MV-4-11 (cell line): Measurements from ENCODE around the gene CNN2.

ENCODE experiments used
- DNase-seq: peaks from one replicate; lab custom pipeline; 2025; lab: John Stamatoyannopoulos, UW

CNN2 gene

DNA sequence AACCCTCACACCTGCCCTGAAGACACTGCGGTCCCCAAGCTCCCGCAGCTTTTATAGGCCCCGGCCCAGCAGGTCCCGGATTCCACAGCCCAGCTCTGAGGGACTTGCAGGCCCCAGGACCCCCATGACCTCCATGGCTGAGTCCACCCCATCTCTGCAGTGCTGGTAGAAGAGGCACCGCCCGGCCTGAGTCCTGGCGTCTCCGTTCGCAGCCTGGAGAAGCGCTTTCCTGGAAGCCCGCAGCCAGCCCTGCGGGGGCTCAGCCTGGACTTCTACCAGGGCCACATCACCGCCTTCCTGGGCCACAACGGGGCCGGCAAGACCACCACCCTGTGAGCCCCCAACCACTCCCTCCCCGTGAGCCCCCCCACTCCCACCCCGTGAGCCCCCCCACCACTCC is 22.7 kb downstream of the CNN2 start:
- DNase-seq, result no peak

DNA sequence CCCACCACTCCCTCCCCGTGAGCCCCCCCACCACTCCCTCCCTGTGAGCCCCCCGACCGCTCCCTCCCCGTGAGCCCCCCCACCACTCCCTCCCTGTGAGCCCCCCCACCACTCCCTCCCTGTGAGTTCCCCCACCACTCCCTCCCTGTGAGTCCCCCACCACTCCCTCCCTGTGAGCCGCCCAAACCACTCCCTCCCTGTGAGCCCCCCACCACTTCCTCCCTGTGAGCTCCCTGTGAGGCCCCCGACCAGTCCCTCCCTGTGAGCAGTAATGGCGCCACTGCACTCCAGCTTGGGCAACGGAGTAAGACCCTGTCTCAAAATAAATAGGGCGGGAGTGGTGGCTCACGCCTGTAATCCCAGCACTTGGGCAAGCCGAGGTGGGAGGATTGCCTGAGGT is 23.4 kb downstream of the CNN2 start:
- peak; percentile 16 for DNase-seq

DNA sequence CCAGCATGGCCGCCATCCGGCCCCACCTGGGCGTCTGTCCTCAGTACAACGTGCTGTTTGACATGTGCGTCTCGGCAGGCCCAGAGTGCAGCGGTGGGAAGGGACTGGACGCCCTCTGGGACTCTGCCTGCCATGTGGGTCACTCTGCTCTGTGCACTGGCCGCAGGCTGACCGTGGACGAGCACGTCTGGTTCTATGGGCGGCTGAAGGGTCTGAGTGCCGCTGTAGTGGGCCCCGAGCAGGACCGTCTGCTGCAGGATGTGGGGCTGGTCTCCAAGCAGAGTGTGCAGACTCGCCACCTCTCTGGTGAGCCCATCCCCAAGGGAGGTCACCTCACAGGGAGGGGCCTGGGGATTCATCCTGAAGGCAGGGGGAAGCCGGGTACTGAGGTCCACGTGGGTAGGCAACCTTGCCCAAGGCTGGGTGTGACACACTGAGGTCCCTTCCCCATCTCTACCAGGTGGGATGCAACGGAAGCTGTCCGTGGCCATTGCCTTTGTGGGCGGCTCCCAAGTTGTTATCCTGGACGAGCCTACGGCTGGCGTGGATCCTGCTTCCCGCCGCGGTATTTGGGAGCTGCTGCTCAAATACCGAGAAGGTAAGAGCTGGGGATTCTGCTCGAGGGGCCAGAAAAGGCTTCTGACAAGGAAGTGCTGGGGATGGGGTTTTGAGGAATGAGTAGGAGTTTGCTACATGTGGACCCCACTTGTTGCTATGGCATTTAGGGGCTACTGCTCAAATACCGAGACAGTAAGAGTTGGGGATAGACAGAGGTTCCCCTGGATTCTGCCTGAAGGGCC is 24.8 kb downstream of the CNN2 start:
- no peak for DNase-seq

DNA sequence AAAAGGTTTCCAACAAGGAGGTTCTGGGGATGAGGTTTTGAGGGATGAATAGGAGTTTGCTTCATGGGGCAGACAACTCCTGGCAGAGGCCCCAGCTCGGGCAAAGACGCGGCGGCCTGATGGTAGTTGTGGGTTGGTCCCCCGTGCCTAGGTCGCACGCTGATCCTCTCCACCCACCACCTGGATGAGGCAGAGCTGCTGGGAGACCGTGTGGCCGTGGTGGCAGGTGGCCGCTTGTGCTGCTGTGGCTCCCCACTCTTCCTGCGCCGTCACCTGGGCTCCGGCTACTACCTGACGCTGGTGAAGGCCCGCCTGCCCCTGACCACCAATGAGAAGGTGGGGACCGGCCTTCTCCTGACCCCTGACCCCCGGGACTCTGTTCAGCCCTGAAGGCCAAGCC is 25.4 kb downstream of the CNN2 start:
- no peak for DNase-seq

DNA sequence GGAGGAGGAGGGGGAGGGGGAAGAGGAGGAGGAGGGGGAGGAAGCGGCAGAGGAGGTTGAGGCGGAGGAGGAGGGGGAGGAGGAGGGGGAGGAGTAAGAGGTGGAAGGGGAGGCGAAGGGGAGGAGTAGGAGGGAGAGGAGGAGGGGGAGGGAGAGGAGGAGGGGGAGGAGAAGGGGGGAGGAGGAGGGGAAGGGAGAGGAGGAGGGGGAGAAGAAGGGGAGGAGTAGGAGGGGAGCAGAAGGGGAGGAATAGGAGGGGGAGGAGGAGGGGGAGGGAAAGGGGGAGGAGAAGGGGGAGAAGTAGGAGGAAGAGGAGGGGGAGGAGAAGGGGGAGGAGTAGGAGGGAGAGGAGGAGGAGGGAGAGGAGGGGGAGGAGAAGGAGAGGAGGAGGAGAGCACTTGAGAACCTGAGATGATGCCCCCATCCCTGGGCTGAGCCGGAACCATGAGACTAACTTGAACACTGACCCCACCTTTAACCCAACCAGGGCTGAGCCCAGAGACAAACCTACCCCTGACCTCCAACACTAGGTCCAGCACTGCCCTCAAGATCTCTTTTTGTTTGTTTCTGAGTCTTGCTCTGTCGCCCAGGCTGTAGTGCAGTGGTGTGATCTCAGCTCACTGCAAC is 26.1 kb downstream of the CNN2 start:
- no peak for DNase-seq

DNA sequence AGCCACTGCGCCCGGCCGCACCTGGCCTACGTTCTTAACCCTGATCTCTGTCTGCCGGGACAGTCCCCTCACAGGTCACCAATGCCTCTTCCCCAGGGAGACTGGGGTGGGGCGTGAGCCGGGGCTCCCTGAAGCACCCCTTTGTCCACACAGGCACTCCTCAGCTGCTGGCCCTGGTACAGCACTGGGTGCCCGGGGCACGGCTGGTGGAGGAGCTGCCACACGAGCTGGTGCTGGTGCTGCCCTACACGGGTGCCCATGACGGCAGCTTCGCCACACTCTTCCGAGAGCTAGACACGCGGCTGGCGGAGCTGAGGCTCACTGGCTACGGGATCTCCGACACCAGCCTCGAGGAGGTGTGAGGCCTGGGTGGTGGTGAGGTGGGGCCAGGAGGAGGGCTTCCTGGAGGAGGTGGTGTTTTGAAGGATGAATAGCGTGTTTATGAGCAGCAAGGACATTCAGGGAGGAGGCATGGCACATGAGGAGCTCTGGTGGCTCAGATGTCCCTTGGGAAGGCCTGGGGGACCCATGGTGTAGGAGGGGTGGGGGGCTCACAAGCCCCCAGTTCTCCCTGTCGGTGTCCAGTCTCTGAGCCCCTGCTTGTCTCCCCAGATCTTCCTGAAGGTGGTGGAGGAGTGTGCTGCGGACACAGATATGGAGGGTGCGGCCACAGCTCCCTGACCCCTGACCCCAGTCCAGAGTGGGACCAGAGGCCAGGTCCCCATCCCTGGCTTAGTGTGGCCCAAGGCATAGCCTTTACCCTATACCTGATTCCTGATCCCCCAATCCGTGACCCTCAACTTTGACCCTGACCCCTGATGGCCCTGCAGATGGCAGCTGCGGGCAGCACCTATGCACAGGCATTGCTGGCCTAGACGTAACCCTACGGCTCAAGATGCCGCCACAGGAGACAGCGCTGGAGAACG is 27.0 kb downstream of the CNN2 start:
- DNase-seq, result no peak

DNA sequence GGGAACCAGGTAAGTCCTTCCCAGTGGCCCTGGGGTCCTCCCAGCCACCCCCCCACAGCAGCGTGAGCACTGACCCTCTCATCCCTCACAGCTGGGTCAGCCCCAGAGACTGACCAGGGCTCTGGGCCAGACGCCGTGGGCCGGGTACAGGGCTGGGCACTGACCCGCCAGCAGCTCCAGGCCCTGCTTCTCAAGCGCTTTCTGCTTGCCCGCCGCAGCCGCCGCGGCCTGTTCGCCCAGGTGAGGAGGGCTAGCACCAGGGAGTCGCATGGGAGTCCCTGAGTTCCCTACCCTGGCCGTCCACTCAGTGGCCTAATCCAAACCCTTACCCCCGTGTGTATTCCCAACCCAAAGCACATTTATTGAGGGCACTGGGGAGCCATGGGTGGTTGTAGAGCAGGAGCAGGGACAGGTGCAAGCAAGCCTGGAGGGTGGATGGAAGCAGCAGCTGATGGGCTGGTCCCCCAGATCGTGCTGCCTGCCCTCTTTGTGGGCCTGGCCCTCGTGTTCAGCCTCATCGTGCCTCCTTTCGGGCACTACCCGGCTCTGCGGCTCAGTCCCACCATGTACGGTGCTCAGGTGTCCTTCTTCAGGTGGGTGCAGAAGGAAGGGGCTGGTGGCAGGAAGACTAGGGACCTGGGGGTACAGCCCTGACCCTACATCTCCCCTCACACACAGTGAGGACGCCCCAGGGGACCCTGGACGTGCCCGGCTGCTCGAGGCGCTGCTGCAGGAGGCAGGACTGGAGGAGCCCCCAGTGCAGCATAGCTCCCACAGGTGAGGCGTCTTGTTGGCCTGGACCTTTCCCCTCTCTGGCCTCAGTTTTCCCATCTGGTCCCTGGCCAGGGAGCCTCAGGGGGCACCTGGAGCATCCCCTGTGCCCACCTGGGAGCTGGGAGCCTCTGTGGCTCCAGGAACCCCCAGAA is 28.0 kb downstream of the CNN2 start:
- no peak for DNase-seq

DNA sequence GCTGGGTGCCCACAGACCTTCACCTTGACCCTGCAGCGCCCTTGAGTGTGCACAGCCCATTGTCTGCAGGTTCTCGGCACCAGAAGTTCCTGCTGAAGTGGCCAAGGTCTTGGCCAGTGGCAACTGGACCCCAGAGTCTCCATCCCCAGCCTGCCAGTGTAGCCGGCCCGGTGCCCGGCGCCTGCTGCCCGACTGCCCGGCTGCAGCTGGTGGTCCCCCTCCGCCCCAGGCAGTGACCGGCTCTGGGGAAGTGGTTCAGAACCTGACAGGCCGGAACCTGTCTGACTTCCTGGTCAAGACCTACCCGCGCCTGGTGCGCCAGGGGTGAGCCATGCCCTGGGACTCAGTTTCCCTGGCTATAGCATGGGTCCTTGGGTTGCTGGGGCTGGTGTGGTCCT is 28.6 kb downstream of the CNN2 start:
- no peak for DNase-seq

DNA sequence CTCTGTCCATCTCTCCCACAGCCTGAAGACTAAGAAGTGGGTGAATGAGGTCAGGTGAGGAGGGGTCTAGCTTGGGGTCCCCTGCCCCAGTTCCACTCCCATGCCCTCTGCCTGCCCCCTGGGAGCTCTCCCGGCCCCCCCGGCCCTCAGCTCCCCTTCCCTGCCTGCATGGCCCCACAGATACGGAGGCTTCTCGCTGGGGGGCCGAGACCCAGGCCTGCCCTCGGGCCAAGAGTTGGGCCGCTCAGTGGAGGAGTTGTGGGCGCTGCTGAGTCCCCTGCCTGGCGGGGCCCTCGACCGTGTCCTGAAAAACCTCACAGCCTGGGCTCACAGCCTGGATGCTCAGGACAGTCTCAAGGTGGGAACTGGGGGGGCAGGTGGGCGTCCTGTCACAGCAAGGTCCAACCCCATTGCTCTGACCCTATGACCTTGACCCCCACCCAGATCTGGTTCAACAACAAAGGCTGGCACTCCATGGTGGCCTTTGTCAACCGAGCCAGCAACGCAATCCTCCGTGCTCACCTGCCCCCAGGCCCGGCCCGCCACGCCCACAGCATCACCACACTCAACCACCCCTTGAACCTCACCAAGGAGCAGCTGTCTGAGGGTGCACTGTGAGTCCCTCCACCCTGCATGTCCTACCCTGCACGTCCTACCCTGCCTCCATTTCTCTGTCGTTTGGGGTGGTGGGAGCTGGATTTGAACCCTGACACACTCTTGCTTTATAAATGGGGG is 29.6 kb downstream of the CNN2 start:
- DNase-seq, result no peak

DNA sequence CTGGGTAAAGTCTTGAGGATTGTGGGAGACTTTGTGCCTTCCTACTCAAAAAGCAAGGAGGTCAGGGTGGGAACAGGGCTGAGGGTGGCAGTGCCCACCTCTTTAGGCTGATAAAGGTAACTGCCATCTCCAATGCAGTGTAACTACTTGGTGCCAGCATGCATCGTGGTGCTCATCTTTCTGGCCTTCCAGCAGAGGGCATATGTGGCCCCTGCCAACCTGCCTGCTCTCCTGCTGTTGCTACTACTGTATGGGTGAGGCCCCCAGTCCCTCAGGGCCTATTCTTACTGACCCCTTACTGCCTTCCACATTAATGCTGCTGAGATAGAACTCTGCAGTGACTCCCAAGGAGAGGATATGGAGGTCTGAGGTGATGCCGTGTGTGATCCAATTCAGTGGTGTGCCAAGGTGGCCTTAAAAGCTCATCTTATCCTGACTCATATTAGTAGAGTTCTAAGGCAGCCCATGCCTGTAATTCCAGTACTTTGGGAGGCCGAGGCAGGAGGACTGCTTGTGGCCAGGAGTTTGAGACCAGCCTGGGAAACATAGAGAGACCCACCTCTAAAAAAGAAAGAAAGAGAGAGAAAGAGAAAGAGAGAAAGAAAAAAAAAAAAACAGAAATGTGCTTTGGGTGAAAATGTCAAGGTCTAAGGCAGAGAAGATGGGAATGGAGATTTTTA is 30.9 kb downstream of the CNN2 start:
- DNase-seq, result peak; percentile 36

DNA sequence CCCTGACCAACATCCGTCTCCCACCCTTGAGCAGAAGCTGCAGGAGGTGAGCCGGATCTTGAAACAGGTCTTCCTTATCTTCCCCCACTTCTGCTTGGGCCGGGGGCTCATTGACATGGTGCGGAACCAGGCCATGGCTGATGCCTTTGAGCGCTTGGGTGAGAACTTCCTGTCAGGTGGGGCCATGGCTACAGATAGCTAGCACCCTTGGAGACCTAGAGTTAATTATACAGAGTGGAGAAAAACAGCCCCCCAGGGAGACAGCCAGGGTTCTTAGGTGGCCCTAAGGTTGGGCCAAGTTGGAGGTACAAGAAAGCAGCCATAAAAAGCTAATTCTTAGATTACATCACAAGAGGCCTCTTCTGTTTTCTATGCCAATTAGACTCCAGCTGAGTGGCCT is 31.7 kb downstream of the CNN2 start:
- DNase-seq, result no peak

DNA sequence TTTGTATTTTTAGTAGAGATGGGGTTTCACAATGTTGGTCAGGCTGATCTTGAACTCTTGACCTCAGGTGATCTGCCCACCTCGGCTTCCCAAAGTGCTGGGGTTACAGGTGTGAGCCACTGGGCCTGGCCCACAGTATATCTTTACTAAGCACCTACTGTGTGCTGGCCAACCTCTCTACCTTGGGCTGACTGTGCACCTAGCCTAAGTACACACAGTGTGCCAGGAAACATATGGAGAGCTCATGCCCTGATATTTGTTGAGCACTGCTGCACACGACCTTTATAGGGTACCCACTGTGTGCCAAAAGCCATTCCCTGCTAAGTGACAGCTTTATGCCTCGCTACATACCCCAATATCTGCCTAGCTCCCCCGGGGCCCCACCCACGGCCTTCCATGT is 34.3 kb downstream of the CNN2 start:
- DNase-seq, result no peak

DNA sequence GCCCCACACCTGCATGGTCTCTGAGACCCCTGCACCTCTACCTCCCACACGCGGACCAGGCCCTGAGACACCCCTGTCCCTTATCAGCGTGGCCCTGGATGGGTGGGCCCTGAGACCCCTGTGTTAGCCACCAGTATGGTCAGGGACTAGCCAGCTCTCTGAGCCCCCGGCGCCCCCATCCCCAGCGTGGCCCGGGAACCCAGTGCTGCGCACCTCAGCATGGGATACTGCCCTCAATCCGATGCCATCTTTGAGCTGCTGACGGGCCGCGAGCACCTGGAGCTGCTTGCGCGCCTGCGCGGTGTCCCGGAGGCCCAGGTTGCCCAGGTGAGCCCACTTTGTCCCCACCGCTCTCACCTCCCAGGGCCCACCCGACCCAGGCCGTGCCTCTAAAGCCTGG is 35.6 kb downstream of the CNN2 start:
- DNase-seq, result no peak

DNA sequence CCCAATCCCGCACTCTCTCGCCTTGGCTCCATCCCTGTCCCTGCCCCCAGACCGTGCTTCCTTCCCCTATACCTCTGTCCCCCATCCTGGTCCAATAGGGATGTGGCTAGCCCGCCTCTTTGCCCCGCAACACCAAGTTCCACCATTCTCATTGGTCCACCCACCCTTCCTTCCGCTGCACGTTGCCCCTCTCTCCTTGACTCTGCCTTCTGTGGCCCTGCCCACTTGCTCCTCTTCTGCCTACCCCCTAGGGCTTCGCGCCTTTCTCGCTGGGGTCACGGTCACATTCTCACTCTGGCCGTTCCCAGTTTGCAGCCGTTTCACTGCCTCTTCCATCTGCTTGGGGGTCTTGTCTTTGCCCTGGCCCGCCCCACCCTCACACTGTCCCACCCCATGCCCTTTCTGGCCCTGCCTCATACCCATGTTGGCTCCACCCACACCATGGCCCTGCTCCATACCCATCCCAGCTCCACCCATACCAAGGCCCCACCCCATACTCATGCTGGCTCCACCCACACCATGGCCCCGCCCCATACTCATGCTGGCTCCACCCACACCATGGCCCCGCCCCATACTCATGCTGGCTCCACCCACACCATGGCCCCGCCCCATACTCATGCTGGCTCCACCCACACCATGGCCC is 36.1 kb downstream of the CNN2 start:
- DNase-seq, result no peak

DNA sequence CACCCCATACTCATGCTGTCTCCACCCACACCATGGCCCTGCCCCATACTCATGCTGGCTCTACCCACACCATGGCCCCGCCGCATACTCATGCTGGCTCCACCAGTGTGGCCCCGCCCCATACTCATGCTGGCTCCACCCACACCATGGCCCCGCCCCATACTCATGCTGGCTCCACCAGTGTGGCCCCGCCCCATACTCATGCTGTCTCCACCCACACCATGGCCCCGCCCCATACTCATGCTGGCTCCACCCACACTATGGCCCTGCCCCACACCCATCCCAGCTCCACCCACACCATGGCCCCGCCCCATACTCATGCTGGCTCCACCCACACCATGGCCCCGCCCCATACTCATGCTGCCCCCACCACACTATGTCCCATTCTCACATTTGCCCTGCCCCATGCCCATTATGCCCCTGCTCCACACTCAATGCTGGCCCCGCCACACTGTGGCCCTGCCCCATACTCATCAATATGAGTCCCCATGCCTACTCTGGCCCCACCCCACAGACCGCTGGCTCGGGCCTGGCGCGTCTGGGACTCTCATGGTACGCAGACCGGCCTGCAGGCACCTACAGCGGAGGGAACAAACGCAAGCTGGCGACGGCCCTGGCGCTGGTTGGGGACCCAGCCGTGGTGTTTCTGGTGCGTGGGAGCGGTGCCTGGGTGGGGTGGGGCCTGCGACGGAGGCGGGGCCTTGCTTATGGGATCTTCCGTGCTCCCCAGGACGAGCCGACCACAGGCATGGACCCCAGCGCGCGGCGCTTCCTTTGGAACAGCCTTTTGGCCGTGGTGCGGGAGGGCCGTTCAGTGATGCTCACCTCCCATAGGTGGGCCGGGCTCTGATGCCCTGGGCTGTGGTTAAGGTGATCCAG is 36.9 kb downstream of the CNN2 start:
- peak; percentile 72 for DNase-seq

DNA sequence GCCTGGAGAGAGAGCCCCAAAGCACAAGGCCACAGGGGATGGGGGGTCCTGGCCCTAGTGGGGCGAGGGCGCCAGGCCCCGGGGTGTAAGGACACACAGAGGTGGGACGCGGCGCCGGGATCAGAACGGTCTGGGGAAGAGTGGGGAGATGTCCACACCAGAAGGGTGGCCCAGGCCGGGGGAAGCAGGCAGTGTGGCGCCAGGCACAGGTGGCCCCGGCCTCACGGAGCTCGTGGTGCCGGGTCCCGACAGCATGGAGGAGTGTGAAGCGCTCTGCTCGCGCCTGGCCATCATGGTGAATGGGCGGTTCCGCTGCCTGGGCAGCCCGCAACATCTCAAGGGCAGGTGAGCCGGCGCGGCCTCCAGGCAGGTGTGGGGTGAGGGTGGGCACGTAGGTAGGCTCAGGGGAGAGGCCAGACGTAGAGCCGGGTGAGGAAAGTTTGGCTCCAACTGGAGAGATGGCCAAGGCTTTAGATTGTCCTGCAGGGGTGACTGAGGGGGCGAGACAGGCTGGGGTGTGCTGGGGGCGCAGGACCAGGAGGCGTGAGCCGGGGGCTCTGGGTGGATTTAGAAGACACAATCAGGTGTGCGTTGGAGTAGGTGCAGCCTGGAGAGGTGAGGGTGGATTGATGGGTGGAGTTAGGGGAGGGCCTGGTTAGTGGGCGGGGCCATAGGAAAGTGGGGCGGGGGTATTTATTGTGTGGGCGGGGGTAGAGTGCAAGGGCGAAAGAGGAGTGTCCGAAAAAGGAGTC is 37.7 kb downstream of the CNN2 start:
- no peak for DNase-seq

DNA sequence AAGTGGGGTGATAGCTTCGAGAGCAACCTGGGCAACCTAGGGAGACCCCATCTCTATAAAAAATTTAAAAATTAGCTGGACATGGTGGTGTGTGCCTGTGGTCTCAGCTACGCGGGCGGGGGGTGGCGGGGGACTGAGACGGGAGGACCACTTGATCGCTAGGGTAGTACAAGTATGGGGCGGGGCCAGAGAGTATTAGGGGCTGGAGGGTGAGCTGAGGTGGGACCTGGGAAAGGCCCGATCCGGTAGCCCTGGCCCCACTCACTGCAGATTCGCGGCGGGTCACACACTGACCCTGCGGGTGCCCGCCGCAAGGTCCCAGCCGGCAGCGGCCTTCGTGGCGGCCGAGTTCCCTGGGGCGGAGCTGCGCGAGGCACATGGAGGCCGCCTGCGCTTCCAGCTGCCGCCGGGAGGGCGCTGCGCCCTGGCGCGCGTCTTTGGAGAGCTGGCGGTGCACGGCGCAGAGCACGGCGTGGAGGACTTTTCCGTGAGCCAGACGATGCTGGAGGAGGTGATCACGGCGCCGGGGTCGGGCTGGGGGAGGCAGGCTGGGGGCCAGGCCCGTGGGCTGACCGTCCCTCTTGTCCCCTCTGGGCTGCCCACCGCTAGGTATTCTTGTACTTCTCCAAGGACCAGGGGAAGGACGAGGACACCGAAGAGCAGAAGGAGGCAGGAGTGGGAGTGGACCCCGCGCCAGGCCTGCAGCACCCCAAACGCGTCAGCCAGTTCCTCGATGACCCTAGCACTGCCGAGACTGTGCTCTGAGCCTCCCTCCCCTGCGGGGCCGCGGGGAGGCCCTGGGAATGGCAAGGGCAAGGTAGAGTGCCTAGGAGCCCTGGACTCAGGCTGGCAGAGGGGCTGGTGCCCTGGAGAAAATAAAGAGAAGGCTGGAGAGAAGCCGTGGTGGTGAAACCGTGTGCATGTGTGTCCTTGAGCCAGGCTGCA is 38.5 kb downstream of the CNN2 start:
- peak; percentile 64 for DNase-seq
